Amygdala (tissue), 56 donors: ENCODE results near the gene GINM1.

Source experiments
- DNase-seq, 56 donors: peaks; one replicate each; lab custom pipeline; 2025; lab: John Stamatoyannopoulos, UW

Gene GINM1

GRCh38 chr6:149592983-149593382 is 26.8 kb downstream of the GINM1 start:
- no peak for DNase-seq

GRCh38 chr6:149593408-149593807 is 27.2 kb downstream of the GINM1 start:
- no peak for DNase-seq

GRCh38 chr6:149600508-149600907 is 34.3 kb downstream of the GINM1 start:
- no peak for DNase-seq

GRCh38 chr6:149608381-149608982 is 42.3 kb downstream of the GINM1 start:
- no peak for DNase-seq

- no peak for DNase-seq
Measured at GRCh38 chr6:149614337-149614736, 48.2 kb downstream of the GINM1 start.

- no peak for DNase-seq
Measured at GRCh38 chr6:149615805-149616204, 49.6 kb downstream of the GINM1 start.

GRCh38 chr6:149627672-149628071 is 61.5 kb downstream of the GINM1 start:
- no peak for DNase-seq

GRCh38 chr6:149628875-149629510 is 62.8 kb downstream of the GINM1 start:
- no peak for DNase-seq

- no peak for DNase-seq
Measured at GRCh38 chr6:149634315-149634714, 68.1 kb downstream of the GINM1 start.

- no peak for DNase-seq
Measured at GRCh38 chr6:149636124-149636523, 69.9 kb downstream of the GINM1 start.
